GM21529 (cell line): ENCODE results near the gene PREX1.
A peak's percentile ranks its signal among the peaks of the same experiment; 100 is the strongest.
"Not testable (repeated sequence)": the region's sequence is repeated elsewhere in the genome, so short reads cannot be mapped to it uniquely, and the experiment has no call there.

ENCODE experiments used
- ATAC-seq: cut with Tn5 transposase; IDR thresholded peaks from one replicate; pipeline ENCODE4 v1.9.1; 2021; ENCODE audit not compliant: unreplicated experiment

PREX1 gene

DNA sequence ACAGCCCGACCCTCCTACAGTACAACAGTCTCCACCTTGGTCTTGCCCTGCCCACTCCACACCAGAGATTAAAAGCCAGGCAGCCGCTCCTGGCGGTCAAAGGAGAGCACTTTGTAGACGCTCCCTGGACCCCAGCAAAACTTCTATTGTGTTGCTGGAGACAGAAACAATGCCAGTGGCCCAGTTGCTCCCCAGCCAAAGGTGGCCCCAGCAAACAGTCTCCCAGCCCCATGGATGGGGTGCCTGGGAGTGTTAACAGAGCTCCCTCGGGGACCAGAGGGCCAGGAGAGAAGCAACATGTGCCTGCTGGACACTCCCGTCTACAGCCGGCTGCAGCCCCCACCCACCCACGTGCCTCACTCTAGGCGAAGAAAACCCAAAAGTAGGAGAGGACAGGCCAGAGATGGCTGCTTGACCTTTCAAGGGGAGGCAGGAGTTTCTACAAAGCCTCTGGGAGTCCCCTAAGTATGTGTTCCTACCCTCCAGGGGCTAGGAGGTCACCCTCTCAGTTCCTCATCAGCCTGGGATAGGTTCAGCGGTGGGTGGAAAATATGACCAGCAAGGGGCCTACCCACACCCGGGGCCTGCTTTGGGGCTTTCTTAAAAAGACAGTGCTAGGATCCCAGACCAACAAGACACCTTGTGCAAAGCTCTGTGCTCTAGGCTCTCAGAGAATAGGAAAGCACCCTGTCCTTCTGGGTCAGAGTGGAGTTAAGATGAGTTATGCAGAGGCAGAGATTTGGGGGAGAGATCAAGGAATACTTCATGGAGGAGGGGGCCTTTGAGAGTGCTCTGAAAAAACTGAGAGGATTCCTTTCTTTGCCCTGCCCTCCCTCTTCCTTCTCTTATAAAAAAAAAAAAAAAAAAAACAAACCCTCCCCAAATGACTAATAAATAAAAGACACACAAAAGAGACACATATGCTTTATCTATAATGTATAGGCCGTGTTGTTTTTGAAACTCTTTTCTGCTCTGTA lies 19.0 kb upstream of the PREX1 start:
- peak; percentile 93 for ATAC-seq

DNA sequence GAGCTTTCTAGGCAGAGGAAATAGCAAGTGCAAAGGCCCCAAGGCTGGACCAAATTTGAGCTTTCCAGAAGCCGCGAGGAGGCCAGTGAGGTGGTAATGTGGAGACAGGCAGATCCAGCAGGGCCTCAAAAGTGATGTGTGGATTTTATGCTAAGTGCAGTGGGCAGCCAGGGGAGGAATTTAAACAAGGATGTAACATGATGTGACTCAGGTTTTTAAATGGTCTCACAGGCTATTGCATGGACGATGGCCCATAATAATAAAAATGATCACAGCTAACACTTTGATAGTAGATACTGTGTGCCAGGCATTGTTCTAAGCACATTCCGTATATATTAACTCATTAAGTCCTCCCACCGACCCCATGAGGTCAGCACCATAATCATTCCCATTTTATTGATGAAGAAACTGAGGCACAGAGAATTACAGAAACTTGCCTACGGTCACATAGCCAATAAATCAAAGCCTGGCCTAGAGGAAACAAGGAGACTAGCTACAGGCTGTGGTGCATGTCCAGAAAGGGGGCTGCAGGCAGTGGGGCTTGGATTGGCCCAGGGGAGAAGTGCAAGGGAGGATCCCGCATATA lies 18.0 kb upstream of the PREX1 start:
- ATAC-seq: no peak

DNA sequence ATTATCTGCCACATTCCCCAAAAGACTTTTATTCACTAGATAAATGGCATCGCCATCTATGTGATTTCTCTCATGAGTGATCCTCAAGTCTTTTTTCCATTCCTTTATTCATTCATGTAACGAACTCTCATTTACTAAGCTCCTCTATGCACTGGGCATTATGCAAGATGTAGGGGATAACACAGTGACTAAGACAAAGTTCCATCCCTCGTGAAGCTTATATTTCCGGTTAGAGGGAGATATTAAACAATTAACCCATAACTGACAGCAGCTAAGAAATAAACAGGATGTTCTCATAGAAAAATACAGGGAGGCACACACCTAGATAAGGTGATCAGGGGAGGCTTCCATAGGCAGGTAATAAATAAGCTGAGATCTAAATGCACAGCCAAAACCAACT lies 17.2 kb upstream of the PREX1 start:
- ATAC-seq: no peak

DNA sequence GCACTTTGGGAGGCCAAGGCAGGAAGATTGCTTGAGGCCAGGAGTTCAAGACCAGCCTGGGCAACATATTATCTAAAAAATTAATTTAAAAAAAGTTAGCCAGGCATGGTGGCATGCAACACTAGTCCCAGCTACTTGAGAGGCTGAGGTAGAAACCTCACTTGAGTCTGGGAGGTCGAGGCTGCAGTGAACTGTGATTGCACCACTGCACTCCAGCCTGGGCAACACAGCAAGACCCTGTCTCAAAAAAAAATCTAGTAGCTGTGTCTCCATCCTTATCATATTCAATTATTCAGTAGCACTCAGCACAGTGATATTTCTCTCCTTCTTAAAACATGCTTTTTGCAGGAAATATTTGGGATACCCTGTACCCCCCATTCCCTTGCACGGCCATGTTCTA lies 16.1 kb upstream of the PREX1 start:
- ATAC-seq: not testable (repeated sequence)

DNA sequence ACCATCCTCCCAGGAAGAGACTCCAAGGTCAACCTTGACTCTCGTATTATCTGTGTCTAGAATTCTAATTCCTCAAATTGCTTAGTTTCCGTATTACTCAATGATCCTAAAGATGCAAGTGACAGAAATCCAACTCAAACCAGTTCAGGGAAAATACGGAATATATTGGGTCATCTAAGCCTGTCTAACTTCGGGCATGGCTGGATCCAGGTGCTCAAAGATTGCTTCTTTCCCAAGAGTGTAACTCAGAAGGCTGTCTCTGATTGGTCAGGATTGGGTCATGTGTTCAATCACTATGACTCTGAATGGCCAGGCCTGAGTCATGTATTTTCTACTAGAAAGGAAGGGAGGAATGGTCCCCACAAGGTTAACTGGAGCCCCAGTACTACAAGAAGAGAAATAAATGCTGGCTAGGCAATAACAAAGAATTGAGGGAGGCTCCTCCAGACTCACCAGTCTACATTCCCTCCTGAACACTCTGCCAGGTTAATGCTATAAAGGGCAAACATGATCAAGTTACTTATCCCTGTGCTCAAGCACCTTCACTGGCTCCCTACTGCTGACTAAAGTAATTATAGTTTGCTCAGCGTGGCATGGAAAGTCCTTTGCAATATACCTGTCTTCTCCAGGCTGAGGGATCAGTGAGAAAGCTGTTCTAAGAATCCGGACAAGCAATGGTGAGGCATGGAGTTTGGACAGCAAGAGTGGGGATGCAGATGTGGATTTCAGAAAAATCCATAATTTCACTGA lies 15.4 kb upstream of the PREX1 start:
- ATAC-seq: no peak

DNA sequence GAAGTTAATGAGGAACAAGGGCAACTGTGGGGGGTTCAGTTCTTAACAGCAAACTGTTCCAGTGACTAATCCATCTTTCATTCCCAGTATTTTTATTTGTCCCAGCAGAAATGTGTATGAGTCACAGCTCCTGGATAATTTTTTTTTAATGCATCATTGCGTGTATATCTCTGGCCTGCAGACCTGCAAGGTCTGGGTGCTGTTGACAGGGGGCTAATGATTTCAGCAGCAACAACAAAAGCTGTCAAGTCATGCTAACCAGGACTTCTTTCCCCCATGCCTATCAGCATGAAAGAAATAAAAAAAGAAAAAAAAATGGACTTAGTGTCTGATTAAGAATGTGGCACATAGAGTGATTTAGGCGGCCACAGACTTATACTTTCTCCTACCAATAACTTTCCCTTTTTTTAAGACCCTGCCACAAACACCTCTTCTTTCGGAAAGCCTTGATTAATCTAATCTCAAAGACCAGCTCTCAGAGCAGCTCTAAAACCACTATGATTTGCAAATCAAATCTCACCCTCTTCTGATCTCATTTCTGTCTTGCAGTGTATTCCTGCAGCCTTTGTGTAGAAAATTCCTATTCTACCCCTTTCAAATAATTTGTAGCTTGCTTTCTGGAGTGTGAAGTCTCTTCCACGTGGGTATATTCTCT lies 14.2 kb upstream of the PREX1 start:
- ATAC-seq: no peak

DNA sequence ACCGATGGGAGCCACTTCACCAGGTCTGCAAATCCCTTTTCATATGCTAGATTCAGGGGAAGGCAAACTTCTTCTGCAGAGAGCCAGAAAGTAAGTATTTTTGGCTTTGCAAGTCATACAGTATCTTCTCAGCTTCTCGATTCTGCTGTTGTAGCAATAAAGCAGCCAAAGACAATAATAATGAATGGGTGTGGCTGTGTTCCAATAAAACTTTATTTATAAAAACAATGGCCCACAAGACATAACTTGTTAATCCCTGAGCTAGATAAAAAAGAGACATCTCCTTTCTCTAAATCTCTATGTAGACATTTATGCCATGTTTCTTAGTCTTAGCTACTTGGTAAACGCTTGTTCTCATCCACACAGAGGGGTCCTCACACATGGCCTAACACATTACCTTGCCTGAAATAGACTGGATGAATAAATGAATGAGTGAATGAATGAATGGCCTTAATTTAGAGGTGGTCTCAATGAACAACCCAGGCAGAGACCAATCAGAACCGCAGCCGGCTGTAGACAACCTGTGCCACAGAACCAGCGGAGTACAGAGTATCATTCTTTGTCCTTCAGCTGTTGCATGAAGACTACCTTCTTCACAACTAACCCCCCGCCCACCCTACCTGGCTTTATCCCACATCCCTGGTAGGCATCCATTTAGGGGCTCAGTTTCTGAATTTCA lies 13.5 kb upstream of the PREX1 start:
- ATAC-seq: no peak

DNA sequence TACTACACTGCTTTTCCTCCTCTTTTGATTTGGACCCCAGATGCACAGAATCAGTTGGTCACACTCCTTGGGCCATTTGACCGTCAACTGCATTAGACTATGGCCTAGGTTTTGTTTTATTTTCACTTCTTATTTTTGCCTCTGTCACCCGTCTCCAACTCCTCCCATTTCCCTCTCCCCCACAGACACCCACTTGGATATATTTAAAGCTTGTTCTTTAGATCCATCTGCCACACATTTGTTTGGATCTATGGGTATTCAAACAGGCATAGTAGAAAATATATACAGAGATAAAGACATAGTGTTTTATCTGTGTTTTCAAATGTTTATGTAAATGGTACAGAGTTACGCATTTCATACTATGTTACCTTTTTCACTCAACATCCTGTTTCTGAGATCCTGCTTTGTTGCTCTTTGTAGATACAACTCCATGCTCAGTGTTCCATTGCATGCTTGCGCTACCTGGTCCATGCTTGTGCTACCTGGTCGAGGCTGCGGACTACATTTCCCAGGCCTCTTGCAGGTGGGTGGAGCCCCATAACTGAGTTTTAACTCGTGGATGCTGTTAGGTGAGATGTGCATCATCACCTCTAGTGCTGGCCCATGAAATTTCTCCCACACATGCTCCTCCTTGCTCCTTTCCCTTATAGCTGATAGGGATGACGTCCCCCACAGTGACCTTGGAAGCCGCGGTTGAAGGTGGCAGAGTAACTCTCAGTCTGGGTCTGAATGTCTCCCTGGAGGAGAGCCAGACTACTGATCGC lies 11.5 kb upstream of the PREX1 start:
- no peak for ATAC-seq

DNA sequence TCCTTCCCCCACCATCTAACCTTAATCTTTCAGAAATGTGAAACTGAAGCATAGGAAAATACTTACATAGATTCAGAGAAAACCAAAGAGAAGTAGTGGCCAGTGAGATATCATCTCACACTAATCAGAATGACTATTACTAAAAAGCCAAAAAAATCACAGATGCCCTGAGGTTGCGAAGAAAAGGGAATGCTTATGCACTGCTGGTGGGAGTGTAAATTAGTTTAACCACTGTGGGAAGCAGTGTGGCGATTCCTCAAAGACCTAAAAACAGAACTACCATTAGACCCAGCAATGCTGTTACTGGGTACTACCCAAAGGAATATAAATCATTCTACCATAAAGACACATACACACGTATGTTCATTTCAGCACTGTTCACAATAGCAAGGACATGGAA lies 9.2 kb upstream of the PREX1 start:
- no peak for ATAC-seq

DNA sequence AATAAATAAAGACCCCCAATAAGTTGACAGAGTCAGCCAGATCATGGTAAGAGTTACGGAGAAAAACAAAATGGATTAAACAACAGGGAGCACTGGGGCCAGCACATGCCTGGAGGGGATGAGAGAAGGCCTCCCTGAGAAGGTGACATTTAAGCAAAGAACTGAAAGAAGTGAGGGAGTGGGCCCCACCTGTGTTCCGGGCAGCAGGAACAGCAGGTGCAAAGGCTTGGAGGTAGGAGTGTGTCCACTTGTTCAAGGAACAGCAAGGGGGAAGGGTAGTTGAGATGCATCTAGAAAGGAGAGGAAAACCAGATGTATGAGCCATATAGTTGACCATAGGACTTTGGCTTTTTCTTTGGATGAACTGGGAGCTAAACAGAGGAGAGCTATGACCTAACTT lies 7.6 kb upstream of the PREX1 start:
- no peak for ATAC-seq

DNA sequence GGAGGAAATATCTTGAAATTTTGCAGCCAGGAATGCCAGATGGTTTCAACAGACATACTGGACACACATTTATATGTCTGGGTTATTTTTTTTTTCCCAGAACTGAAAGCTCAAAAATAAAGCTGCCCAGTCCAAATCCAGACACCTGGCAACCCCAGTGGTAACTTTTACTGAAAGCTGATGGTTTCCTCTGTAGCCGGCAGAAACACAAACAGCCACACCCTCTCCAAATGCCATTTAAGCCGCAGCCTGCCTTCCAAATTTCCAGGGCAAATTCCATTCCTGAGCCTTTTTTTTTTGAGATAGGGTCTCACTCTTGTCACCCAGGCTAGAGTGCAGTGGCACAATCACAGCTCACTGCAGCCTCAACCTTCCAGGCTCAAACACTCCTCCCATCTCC lies 6.5 kb upstream of the PREX1 start:
- ATAC-seq: no peak

DNA sequence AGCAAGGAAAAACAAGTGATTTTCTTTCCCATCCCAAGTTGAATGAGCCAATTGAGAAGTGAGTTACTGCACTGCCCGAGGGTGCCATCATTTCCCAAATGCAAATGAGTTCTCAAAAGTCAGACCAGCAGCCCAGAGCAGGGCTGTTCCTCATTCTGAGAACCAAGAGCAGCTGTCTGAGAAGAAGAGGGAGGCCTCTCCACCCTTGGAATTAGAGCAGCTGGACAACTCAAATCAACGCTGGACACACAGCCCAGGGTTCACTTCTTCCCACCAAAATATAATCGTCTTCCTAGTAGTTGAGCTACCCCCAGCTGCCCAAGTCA lies 4.6 kb upstream of the PREX1 start:
- no peak for ATAC-seq

DNA sequence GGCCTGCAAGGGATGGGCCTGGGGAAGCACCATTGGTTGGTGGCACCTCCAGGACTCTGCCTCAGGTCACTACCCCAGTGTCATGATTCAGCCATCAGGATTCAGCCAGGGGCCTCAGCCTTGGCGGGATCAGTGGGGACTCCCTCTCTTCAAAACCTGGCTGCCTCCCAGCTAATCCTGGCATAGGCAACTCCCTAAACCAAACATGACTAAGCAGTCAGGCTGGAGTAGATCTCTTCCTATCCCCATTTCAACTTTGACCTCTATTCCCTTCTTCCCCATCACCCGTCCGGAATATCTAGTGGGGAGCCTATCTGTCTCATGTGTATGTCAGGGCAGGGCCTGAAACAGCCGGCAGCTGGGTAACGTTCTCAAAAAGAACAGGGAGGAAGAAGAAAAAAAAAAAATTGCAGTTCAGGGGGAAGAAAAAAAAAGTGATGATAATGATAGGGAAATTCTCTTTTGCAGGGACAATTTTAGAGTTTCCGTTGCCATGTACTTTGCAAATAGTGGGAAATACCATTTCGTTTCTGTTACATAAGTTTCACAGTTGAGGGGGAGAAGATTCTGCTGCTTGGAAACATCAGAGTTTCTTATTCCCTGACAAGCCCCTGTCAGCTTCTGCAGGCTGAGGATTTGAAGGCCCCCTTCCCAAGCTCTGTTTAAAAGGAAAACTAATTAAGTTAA lies 4.1 kb upstream of the PREX1 start:
- no peak for ATAC-seq

DNA sequence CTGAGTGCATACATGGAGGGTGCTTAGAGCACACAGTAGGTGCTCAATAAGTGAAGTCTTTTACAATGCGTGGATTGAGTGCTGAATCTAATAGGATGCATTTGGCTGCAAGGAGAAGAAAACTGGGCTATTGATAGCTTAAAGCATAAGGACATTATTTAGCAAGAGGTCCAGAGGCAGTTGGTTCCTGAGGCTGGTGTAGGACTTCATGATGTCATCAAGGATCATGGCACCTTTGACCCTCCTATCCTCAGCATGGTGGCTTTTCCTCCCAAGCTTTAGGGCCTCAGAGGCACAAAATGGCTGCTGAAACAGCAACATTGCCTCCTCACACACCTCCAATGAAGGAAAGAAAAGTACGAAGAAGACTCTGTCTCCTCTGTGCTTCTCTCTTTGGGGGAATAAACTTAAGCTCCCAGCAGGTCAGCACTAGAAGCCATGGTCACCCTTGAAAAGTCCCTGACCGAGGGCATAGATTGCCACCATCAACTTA lies 3.1 kb upstream of the PREX1 start:
- no peak for ATAC-seq

DNA sequence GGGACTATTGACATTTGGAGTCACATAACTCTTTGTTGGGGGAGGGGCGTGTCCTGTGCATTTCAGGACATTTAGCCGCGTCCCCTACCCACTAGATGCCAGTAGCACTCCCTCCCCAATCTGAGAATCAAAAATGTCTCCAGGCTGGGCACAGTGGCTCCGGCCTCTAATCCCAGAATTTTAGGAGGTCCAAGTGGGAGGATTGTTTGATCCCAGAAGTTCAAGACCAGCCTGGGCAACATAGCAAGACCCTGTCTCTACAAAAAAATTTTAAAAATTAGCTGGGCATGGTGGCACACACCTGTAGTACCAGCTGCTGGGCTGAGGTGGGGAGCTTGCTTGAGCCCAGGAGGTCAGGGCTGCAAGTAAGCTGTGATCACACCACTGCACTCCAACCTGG lies 2.1 kb upstream of the PREX1 start:
- ATAC-seq: no peak

DNA sequence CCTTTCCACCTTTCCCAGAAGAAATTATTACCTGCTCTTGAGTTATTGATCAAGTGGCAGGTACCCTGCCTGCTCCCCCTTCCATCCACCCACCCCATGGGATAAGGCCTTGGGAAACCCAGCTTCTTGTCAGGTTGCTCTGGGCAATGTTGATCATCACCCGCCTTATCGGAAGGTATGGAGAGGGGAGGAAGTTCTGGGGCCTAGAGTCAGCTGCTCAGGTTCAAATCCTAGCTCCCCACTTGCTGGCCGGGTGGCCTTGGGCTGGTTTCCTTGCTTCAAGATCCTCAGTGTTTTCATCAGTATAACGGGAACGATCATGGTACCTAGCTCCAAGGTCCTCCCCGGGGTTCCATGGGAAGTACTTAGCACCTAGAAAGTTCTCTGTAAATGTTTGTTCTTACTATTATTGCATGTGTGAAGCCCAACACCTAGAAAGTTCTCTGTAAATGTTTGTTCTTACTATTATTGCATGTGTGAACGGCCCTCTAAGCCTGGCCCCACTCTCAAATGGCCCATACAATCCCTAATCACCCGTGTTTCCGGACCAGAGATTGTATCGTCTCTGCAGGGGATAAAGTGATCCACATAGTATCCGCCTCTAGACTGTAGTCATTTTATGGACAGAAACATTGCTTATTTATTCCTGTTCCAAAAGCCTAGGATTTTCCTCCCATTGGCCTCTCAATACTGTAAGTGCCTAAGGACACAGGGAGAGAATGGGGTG lies 1.1 kb upstream of the PREX1 start:
- no peak for ATAC-seq

DNA sequence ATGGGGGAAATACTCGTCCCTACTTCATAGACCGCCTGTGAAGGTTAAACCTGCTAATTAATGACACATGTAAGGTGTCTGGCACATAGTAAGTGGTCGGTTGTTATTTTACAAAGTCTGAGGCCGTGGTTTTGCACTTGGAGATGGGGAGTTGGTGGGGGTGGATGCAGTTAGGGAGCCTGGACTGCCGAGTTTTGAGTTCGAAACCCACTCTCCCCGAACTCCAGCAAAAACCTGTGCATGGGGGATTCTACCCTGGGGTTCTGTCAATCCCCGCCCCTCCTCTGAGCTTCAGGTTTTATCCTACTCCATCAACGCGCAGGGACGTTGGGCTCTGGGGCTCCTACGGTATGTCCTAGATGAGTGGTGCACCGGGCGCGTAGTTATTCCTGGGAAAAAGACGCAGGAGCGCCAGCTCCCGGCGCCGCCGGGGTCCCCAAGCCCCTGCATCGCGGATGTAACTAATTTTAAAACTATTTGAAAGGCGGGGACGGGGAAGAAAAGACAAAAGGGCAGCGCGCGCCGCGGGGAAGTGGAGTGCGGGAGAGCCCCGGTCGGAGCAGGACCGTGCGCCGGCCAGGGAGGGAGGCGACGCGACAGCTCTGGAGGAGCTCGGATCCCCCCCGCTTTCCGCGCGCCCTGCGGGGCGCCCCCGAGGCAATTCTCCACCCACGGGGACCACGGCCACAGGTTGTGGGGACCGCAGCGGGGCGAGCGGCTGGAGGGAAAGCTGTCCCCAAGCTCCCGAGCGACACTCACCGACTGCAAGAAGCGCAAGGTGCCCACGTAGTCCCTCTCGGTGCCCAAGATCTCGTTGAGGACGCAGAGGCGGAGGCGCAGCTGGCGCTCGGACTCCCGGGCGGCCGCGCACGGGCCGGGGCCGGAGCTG lies 672 bp downstream of the PREX1 start:
- ATAC-seq: peak; percentile 6

DNA sequence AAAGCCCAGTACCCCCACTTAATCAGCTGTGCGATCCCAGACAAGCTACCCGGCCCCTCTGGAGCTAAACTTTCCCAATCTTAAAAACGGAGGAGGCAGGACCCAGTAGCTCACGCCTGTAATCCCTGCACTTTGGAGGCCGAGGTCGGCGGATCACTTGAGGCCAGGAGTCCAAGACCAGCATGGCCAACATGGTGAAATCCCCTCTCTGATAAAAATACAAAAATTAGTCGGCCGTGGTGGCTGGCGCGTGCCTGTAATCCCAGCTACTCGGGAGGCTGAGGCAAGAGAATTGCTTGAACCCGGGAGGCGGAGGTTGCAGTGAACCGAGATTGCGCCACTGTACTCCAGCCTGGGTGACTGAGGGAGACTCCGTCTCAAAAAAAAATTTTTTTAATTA lies 1.3 kb downstream of the PREX1 start:
- ATAC-seq: not testable (repeated sequence)
